Activated CD4-positive, alpha-beta T cell treated with anti-CD3 and anti-CD28 coated beads, Interleukin-10, Interleukin-2, amounts not matched to agents 100 ng/mL and 50 ng/mL, durations not matched to agents 16 hours and 8 hours (primary cell): Measurements from ENCODE around the gene ASAP2.
"Not testable (repeated sequence)": the region's sequence is repeated elsewhere in the genome, so short reads cannot be mapped to it uniquely, and the experiment has no call there.

ENCODE experiments used
- DNase-seq: peaks from one replicate; pipeline ENCODE4 v3.0.0-alpha.2; 2020

Gene ASAP2

DNA sequence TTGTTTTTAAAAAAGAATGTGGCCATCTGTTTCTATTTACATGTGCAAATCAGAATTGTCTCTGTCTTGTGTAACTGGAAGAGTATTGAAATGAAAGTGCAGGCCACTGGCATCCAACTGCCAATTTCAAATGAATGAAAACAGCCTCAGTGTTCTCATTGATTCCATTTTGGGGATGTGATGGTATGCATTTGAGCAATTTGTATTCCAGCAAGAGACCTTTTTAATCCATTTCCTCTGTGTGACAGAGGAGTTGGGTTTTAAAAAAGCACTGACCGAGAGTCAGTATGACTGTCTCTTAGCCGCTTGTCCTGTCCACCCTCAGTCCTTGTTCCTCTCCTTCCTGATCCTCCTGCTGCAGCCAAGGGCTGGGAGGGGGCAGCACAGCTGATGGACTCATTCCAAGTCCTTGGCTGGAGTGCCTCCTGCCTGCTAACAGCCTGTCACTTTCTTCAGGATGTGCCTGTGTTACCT is 50.0 kb downstream of the ASAP2 start:
- DNase-seq: no peak

DNA sequence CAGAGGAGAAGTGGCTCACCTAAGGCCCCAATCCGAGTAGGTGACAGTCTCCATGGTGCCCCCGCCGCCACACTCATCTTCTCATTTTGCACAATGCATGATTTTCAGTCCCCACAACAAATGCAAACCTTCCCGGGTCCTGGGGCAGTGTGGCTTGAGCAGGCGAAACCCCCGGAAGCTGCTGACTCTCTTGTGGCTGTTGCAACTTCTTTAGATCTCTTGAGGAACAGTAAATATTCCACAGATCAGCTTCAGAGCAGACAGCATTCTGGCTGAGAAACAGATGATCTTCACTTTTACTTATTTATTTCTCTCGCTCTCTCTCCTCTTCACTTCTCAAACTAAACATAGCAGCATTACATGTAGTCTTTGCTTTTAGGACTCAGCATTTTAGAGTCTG is 51.9 kb downstream of the ASAP2 start:
- no peak for DNase-seq

DNA sequence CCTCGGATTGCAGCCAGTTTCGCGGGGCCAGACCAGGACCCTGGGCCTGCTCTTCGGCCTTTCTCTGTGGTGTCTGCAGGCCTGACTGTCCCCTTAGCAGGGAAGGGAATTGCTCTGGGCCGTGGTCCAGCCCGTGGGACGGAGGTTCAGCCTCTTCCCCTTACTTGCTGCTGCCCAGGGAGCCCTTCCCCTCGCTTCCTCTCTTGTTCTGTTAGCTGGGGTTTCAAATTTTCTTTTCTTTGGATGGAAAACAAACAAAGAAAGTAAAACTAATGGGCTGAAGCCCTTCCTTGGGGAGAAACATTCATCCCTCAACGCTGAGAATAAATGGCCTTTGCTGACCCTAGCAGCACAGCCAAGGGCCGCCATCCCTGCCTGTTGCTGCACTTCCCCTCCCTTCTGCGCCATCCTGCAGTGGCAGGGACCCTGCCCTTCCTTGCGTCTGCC is 52.4 kb downstream of the ASAP2 start:
- no peak for DNase-seq

DNA sequence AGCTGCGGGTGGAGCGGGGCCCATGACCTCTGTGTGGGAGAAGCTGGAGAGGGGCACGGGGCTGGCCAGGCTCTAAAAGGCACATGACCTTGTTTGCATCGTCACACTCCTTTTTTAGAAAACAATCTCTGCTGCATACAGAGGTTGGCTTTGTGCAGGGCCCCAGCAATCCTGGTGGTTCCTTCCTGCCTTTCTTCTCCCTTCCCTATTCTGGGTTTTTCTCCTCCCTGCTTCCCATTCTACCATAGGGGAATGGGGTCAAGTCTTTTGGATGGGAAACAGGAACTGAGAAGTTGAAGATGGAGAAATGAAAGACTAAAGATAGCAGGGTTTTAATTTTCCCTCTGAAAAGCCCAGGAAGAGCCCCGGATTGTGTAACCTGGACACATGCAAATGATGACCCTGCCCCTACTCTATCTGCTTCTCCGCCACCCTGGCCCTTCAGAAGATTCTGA is 53.9 kb downstream of the ASAP2 start:
- DNase-seq: no peak

DNA sequence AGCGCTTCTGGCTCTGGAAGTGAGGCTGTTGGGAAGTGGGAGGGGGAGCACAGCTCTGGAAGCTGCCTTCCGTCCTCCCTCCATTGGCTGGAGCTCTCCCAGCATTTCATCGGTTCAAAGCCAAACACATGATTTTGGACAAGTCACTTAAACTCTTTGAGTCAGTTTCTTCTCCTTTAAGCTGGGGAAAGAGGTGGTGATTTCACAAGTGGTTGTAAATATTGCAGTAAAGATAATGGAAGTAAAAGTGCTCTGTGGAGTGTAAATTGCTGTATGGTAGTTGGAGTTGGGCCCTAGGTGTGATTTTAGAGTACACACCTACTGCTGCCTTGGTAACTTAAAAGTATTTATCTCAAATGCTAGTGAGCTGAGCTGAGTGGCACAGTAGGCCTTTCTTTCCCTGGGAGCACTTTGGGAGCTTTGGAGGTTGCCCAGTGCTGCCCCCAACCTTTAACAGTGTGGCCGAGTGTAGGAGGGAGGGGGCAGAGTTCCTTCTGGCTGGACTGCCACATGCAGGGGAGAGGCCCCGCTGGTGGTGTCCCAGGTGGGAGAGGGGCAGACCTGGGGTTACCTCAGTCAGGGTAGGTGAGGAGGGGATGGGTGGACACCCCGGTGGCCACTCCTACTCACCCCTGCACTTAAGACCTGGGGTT is 54.7 kb downstream of the ASAP2 start:
- no peak for DNase-seq

DNA sequence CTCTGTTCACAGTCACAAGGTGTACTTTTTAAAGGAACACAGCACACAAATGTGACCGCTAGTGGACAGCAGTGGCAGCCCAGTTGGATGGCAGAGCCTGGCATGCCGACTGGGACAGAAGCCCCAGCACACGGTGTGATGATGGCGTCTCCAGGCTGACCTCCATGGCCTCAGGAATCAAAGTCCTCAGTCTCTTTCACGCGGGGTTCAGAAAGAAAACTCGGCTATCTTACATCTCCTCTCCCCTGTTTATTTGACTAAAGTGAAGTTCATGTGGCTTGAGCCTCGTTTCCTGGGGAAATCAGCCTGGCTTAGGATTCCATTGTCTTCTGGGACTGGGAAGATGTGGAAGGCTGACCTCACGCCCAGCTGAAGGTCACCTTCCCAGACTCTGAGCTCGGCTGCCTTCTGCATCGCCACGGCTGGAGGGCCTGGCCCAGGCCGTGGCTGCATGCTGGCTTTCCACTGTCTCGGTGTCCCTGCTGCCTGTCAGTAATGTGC is 56.1 kb downstream of the ASAP2 start:
- DNase-seq: no peak

DNA sequence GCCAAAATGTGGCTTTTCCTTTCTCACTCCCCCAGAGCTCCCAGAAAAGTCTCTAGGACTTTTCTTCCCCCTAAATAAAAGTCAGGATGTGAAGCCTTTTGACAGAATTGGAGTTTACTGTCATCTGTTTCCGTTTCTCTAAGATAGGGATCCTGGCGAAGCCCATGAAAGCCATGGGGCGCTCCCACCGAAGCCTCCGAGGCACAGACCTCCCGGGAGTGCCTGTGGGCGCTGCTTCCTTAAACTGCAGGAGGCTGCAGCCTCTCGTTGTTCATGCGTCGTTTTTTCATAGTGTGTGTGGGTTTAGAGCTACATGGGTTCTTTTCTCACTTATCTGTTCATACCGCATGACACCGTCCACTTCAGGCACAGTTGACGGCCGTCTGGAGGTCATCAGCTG is 56.8 kb downstream of the ASAP2 start:
- no peak for DNase-seq

DNA sequence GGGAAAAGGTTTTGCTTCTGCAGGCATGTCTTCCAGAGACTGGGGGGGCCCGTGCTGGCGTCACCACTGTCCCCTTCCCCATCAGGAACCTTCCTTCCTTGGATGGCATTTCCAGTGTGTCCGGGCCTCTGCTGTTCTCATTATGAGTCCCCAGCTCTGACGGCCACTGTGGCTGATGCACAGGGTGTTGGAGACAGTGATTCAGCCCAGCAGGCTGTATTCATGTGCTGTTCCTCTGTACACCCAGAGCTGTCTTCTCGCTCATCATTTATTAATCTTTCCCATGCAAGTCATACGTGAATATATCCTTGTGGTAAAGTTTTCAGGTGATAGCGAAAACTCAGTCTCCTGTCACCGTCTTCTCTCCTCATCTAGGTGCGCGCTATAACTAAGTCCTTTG is 57.7 kb downstream of the ASAP2 start:
- no peak for DNase-seq

DNA sequence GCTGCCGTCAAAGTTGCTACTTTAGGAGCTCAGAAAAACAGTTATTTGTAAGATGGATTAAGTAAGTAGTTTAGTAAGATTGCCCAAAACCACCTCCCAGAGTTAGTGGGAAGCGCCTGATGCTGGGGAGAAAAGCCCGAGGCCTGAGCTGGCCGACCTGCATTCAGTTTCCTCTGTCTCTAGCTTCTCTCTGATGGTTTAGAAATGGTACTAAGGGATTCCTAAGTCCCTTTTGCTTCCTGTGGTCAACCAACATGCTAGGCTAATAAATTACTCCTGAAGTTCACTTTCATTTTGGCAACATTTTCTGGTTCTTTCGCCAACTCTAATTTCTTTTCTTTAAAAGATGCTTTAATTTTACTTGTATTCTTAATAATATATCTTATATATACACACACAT is 60.1 kb downstream of the ASAP2 start:
- DNase-seq: no peak

DNA sequence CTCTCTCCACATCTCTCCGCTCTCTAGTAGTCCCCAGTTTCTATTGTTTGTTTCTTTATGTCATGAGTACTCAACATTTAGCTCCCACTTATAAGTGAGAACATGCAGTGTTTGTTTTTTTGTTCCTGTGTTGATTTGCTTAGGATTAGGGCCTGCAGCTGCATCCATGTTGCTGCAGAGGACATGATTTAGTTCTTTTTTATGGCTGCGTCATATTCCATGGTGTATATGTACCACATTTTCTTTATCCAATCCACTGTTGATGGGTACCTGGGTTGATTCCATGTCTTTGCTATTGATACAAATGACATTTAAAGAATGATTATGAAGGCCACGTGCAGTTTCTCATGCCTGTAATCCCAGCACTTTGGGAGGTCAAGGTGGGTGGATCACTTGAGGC is 60.7 kb downstream of the ASAP2 start:
- not testable (repeated sequence) for DNase-seq

DNA sequence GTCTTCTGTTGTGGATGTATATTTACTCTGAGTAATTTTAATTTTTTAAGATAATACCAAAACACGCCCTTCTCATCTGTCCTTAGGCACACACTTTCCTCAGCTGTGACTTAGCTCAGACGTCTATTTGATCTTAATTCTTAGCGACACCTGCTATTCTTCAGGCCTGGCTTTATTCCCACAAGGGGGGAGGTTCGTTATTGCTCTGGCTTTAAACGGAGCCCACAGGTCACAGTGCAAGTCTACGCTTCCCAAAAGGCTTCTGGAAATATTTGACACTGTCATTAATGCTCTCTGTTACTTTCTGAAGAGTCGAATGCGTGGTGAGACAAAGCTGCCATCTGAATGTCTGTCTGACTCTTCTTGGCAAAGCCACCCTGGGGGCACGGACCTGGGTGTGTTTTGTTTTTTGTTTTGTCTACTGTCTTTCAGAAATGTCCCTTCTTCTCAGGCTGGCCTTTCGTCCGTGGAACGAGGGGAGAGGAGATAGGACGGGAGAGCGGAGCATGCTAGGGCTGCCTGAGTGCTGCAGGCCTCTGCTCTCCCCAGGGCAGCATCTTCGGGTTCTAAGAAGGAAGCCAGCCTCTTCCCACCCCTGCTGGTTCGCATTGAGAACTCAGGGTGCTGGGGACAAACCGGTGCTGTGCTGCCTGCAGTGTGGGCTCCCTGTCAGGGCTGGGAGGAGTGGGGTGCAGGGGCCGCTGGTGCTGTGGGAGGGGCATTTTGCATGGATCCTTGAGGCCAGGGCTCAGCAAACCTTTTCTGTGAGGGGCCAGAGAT is 61.9 kb downstream of the ASAP2 start:
- DNase-seq: no peak

DNA sequence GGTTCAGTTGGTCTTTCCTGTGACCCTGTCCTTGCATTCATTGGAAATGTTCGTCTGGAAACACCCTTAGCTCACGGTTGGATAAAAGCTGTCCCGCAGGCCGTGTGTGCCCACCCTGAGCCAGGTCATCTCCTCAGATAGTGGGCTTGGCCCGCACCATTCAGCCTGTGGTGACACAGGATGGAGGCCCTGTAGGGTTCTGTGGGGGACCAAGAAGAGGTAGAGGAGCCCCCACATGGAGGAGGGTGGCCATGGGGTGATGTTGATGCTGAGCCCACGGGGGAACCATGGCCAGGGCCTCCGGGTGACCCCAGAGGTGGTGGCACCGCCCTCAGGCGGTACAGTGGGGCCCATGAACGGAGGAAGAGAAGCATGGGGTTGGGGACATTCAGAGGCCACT is 62.7 kb downstream of the ASAP2 start:
- no peak for DNase-seq

DNA sequence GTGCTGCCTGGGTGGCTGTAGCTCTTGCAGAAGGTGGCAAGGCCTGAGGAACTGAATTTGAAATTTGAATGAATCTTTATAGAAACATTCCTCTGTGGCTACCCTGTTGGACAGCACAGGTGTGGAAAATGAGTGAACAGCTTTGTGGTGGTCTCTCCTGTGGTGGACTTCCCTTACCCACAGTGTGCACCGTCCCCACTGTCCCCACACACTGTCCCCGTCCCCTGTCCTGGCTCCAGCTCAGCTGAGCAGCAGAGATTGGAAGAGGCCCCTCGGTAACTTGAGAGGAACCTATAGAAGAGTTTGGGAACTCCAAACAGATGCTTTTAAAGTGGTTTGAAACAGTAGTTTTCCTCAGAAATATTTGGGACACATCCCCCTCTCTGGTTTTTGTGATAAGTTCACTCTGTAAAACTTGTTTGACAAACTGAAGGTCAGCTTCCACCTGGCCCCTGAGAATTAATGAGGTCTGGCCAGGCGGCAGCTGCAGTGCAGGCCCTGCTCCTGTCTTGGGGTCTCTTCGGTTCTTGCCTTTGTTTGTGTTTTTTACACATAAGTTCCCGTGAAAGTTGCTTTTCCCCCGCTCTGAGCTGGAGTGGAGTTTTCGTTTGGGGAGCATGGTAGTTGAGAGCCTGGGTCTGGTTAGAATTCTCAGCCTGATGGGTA is 63.2 kb downstream of the ASAP2 start:
- no peak for DNase-seq

DNA sequence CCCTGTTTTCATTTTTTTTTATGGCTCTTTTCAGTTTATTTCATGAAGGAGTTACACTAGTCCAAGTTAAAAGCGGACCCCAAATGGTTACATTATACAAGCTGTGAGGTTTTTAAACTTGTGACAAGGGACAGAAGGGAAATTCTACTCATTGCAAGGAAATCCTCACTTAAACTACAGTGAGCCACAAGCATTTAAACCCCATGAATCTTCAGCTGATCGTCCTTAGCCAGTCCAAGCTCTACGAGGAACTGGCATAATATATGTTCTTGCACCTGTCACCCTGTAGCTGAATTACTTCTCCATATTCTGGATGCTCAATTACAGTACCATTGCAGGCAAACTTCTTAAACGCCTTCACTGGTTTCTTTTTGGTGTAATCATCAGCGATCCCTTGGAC is 64.5 kb downstream of the ASAP2 start:
- no peak for DNase-seq

DNA sequence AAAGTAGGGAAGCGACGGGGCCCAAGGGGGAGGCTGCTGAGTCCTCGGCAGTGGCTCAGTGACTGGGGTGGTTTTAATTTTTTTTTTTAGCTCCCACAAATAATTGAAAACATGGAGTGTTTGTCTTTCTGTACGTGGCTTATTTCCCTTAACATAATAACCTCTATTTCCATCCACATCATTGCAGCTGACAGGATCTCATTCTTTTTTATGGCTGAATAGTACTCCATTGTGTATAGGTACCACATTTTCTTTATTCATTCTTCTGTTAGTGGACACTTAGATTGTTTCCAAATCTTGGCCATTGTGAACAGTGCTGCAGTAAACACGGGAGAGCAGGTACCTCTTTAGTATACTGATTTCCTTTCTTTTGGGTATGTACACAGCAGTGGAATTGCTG is 65.1 kb downstream of the ASAP2 start:
- no peak for DNase-seq

DNA sequence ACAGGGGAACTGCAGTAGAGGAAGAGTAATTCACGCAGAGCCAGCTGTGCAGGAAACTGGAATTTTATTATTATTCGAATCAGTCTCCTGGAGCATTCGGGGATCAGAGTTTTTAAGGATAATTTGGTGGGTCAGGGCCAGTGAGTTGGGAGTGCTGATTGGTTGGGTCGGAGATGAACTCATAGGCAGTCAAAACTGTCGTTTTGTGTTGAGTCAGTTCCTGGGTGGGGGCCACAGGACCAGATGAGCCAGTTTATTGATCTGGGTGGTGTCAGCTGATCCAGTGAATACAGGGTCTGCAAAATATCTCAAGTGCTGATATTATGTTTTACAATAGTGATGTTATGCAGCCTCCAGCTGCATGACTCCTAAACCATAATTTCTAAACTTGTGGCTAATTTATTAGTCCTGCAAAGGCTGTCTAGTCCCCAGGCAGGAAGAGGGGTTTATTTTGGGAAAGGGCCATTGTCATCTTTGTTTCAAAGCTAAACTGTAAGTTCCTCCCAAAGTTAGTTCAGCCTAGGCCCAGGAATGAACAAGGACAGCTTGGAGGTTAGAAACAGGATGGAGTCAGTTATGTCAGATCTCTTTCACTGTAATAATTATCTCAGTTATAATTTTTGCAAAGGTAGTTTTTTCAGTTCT is 67.0 kb downstream of the ASAP2 start:
- DNase-seq: no peak

DNA sequence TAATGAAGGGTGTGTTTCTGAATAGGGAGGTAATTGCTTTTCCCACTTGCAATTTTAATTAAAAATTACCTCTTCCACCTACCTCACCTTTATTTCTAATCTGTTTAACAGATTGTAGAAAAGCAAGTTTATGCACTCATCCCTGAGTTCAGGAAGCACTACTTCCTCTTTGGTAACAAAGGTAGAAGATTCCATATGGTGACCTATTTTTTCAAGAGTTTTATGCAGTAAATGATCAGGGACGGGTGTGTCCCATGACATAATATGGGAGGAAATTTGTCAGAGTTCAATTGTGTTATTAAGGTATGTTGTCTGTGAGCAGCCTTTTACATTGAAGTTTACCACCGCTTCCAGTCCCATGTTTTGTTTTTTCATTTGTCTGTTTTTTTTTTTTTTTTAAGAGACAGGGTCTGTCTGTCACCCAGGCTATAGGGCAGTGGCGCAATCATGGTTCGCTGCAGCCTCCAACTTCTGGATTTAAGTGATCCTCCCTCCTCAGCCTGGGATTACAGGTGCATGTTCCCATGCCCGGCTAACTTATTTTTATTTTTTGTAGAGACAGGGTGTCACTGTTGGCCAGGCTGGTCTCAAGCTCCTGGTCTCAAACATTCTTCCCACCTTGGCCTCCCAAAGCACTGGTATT is 68.2 kb downstream of the ASAP2 start:
- DNase-seq: no peak

DNA sequence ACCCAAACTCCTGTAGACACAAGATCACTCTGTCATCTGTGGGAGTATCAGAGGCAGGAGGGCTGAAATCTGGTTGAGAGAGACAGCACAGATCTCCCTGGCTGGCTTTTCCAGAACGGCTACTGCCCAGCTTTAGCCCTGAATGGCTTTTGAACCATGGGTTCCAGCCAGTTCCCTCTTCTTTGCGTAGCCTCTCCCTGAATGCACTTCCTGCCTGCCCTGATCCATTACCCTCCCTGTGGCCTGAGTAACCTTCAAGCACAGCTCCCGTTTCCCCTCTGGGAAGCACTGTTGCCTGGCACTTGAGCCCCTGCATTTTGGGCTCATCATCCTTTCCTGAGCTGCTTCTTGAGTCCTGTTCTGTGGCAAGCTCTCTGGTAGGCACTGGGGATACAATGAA is 68.8 kb downstream of the ASAP2 start:
- no peak for DNase-seq

DNA sequence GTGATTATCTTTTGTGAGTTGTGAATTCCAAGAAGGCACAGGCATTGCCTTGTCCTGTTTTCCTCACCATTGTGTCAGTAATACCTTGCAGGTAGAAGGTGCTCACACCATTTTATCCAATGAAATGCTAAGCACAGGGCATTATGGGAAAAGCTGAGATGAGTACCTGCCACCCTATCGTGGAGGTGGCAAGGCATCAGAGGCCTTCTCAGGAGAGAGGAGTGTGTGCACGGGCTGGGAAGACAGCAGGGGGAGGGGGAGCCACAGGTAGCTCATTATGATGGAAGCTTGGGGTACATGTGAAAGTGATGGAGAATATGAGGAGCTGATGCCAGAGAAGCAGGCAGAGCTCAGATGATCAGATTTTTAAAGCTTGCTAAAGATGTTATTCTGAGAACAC is 69.5 kb downstream of the ASAP2 start:
- no peak for DNase-seq

DNA sequence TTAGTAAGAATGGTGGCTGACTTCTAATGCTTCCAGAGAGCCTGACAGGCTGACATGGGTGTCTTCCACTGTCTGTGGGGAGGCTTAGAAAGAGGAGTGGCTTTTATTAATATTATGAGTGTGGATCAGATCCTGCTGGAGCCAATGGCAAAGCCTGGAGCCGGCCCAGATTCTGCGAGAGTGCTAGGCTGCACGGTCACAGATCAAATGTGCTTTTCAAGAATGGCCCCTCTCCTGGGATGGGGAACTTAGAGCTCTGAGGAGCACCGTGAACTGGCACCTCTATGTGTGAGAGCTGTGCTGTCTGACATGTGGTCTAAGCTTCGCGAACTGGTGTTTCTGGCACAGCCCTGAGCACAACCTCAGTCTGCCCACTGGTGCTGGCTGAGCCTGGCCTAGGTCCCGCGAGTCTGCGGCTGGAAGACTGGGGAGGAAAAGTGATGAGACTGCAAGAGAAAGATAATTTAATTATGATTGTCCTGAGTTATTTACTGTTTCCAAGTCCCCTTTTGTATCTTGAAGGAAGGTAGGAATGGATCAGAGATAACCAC is 70.4 kb downstream of the ASAP2 start:
- DNase-seq: no peak

DNA sequence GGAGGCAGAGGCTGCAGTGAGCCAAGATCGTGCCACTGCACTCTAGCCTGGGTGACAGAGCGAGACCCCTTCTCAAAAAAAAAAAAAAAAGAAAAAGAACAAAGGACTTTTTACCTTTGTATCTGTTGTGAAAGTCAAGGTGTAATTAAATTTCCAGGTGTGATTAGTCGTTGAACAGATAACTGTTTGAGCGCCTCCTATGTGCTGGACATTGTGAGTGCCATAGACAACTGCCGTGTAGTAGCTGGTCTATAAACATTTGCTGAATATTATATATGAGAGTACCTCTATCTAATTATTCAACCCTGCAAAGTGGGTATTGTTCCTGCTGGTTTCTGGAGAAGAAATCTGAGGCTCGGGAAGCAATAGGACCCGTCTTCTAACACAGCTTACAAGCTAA is 71.8 kb downstream of the ASAP2 start:
- no peak for DNase-seq

DNA sequence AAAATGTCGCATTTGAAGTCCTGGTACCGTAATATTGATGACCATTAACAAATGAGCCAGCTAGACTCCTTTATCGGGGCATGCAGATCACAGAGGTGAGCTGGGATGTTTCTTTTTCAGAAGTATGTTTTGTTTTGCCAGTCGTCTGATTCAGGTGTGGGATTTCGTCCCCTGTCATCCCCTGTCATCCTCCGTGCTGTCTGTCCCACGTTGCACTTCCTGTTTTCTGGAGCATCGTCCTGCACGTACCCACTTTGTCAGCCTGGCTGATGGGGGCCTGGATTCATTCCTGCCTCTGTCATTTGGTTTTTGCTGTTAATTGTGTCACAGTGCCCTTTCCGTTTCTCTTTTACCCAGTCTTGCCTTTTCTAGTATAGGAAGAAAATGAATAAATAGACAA is 72.8 kb downstream of the ASAP2 start:
- DNase-seq: no peak
